ENCODE results near the gene DNAH17.

DNAH17 gene

GRCh38 chr17:78407387-78408000 lies 169.7 kb downstream of the DNAH17 start:
- no peak for DNase-seq

- no peak for DNase-seq
Observed at GRCh38 chr17:78406920-78407319, 170.3 kb downstream of the DNAH17 start.

- DNase-seq, result no peak
Observed at GRCh38 chr17:78406396-78406795, 170.8 kb downstream of the DNAH17 start.

- DNase-seq, result no peak
Observed at GRCh38 chr17:78403822-78404221, 173.4 kb downstream of the DNAH17 start.

- no peak for DNase-seq
Observed at GRCh38 chr17:78401891-78402290, 175.3 kb downstream of the DNAH17 start.

GRCh38 chr17:78401246-78401645 lies 175.9 kb downstream of the DNAH17 start:
- no peak for DNase-seq

GRCh38 chr17:78400581-78401240 lies 176.5 kb downstream of the DNAH17 start:
- DNase-seq, result no peak

- DNase-seq, result no peak
Observed at GRCh38 chr17:78399693-78400144, 177.5 kb downstream of the DNAH17 start.

- no peak for DNase-seq
Observed at GRCh38 chr17:78399028-78399692, 178.0 kb downstream of the DNAH17 start.

GRCh38 chr17:78398390-78398789 lies 178.8 kb downstream of the DNAH17 start:
- no peak for DNase-seq

- DNase-seq, result no peak
Observed at GRCh38 chr17:78397681-78398101, 179.5 kb downstream of the DNAH17 start.

- no peak for DNase-seq
Observed at GRCh38 chr17:78396441-78397337, 180.5 kb downstream of the DNAH17 start.

GRCh38 chr17:78395155-78395554 lies 182.0 kb downstream of the DNAH17 start:
- DNase-seq, result no peak

- no peak for DNase-seq
Observed at GRCh38 chr17:78394209-78394608, 183.0 kb downstream of the DNAH17 start.

GRCh38 chr17:78393575-78393974 lies 183.6 kb downstream of the DNAH17 start:
- no peak for DNase-seq

- no peak for DNase-seq
Observed at GRCh38 chr17:78392295-78392694, 184.9 kb downstream of the DNAH17 start.

- no peak for DNase-seq
Observed at GRCh38 chr17:78391843-78392242, 185.4 kb downstream of the DNAH17 start.

GRCh38 chr17:78391051-78391431 lies 186.2 kb downstream of the DNAH17 start:
- DNase-seq, result no peak

GRCh38 chr17:78390241-78391050 lies 186.8 kb downstream of the DNAH17 start:
- no peak for DNase-seq

GRCh38 chr17:78387977-78388941 lies 188.9 kb downstream of the DNAH17 start:
- peak; percentile 24 for DNase-seq
